ENCODE data around the gene SH3GL2.

SH3GL2 gene

DNA sequence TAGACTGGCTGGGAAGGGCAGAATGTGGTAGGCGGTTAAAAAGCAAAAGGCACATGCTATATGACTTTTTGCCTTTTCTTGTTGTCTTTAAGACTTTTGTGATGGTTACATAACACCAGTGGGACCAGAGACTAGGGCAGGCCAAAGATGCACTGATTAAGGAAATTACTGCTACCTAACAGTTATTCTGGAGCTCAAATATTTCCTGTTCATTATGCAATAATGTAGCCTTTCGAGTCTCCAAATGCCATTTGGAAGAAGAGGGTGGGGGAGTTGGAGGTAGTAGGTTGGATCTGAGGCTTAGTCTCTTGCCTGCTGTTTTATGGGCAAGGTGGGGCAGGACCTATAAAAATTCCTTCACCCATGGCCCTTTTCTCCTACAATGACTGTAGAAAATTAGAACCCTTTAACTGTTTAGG lies 51.7 kb downstream of the SH3GL2 start:
- DNase-seq, result no peak
- no peaks in the 10 kb centered on the region for H3K36me3 ChIP-seq

GRCh38 chr9:17631396-17631795 lies 52.5 kb downstream of the SH3GL2 start:
- DNase-seq, result no peak
- H3K9me3 ChIP-seq (ENCODE audit: severe bottlenecking), result no peaks in the 10 kb centered on the region
- H3K36me3 ChIP-seq, result no peaks in the 10 kb centered on the region
- no peak overlapping the region for H3K27ac ChIP-seq
- no peaks in the 10 kb centered on the region for H3K27me3 ChIP-seq (ENCODE audit: insufficient read depth, low read depth, severe bottlenecking)
- no peak for TF ChIP-seq CTCF (IDR thresholded peaks at IDR 0.05; ENCODE audit: low read depth, low read length)
- no peak overlapping the region for H3K4me3 ChIP-seq (ENCODE audit: low read depth, low read length)

More for the DNA sequence above, 51.7 kb downstream of the SH3GL2 start:
- no peaks in the 10 kb centered on the region for H3K9me3 ChIP-seq (ENCODE audit: severe bottlenecking)
- no peak overlapping the region for H3K27ac ChIP-seq
- no peak overlapping the region for H3K4me3 ChIP-seq (ENCODE audit: low read depth, low read length)
- TF ChIP-seq CTCF (IDR thresholded peaks at IDR 0.05; ENCODE audit: low read depth, low read length), result no peak
- no peaks in the 10 kb centered on the region for H3K27me3 ChIP-seq (ENCODE audit: insufficient read depth, low read depth, severe bottlenecking)

GRCh38 chr9:17632994-17633393 lies 54.1 kb downstream of the SH3GL2 start:
- no peak for TF ChIP-seq CTCF (IDR thresholded peaks at IDR 0.05; ENCODE audit: low read depth, low read length)
- no peak for DNase-seq
- no peak overlapping the region for H3K27ac ChIP-seq
- H3K27me3 ChIP-seq (ENCODE audit: insufficient read depth, low read depth, severe bottlenecking), result no peaks in the 10 kb centered on the region
- no peaks in the 10 kb centered on the region for H3K36me3 ChIP-seq
- H3K4me3 ChIP-seq (ENCODE audit: low read depth, low read length), result no peak overlapping the region
- H3K9me3 ChIP-seq (ENCODE audit: severe bottlenecking), result no peaks in the 10 kb centered on the region

- TF ChIP-seq CTCF (IDR thresholded peaks at IDR 0.05; ENCODE audit: low read depth, low read length), result no peak
- Histone ChIP-seq H3K36me3 (no peaks in the 10 kb centered on the region), H3K27me3 (ENCODE audit: insufficient read depth, low read depth, severe bottlenecking) (no peaks in the 10 kb centered on the region), H3K4me3 (ENCODE audit: low read depth, low read length) (no peak overlapping the region), H3K27ac (no peak overlapping the region), H3K9me3 (ENCODE audit: severe bottlenecking) (no peaks in the 10 kb centered on the region)
- DNase-seq, result no peak
Observed at GRCh38 chr9:17635115-17635890, 56.4 kb downstream of the SH3GL2 start.

GRCh38 chr9:17636349-17636748 lies 57.5 kb downstream of the SH3GL2 start:
- TF ChIP-seq CTCF (IDR thresholded peaks at IDR 0.05; ENCODE audit: low read depth, low read length), result no peak
- no peaks in the 10 kb centered on the region for H3K9me3 ChIP-seq (ENCODE audit: severe bottlenecking)

GRCh38 chr9:17636821-17637220 lies 58.0 kb downstream of the SH3GL2 start:
- TF ChIP-seq CTCF (IDR thresholded peaks at IDR 0.05; ENCODE audit: low read depth, low read length), result no peak
- Histone ChIP-seq H3K9me3 (ENCODE audit: severe bottlenecking) (no peaks in the 10 kb centered on the region), H3K36me3 (no peaks in the 10 kb centered on the region), H3K27ac (no peak overlapping the region), H3K27me3 (ENCODE audit: insufficient read depth, low read depth, severe bottlenecking) (no peaks in the 10 kb centered on the region), H3K4me3 (ENCODE audit: low read depth, low read length) (no peak overlapping the region)
- no peak for DNase-seq

More at GRCh38 chr9:17636349-17636748, 57.5 kb downstream of the SH3GL2 start:
- no peak for DNase-seq
- Histone ChIP-seq H3K36me3 (no peaks in the 10 kb centered on the region), H3K27me3 (ENCODE audit: insufficient read depth, low read depth, severe bottlenecking) (no peaks in the 10 kb centered on the region), H3K27ac (no peak overlapping the region), H3K4me3 (ENCODE audit: low read depth, low read length) (no peak overlapping the region)
